AG09319 (cell line): ENCODE results near the gene NEK3.
"Not testable (repeated sequence)": the region's sequence is repeated elsewhere in the genome, so short reads cannot be mapped to it uniquely, and the experiment has no call there.

ENCODE experiments used
- DNase-seq: peaks from one replicate; pipeline ENCODE4 v3.0.0-alpha.2; 2010; ENCODE audit warnings: low read depth; ENCODE audit errors: extremely low read depth
- TF ChIP-seq, protein P1 (sequence below): IDR thresholded peaks from 2 replicates; pipeline ENCODE4 v1.5.1; 2011; ENCODE audit warnings: low read depth, mild to moderate bottlenecking, inconsistent platforms, low read length, moderate library complexity

The NEK3 gene

DNA sequence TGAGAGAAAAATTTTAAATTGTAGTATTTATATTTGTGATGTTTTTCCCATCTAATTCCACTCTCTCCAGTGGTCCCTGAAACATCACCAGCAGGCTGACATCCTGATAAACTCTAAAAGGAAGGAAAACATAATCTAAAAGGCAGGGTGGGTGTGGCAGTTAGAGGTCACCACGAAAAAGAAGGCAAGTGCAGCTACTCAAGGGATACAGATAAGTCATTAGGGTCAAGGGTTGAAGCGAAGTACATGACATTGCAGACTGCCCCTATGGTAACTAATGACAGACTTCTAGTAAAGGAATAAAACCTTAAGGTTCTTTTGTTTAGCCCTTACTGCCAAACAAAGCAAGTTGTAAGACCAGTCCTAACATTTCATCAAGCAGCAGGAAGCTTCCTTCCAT lies 6.0 kb upstream of the NEK3 start:
- TF ChIP-seq, protein P1, sequence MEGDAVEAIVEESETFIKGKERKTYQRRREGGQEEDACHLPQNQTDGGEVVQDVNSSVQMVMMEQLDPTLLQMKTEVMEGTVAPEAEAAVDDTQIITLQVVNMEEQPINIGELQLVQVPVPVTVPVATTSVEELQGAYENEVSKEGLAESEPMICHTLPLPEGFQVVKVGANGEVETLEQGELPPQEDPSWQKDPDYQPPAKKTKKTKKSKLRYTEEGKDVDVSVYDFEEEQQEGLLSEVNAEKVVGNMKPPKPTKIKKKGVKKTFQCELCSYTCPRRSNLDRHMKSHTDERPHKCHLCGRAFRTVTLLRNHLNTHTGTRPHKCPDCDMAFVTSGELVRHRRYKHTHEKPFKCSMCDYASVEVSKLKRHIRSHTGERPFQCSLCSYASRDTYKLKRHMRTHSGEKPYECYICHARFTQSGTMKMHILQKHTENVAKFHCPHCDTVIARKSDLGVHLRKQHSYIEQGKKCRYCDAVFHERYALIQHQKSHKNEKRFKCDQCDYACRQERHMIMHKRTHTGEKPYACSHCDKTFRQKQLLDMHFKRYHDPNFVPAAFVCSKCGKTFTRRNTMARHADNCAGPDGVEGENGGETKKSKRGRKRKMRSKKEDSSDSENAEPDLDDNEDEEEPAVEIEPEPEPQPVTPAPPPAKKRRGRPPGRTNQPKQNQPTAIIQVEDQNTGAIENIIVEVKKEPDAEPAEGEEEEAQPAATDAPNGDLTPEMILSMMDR = no peak

DNA sequence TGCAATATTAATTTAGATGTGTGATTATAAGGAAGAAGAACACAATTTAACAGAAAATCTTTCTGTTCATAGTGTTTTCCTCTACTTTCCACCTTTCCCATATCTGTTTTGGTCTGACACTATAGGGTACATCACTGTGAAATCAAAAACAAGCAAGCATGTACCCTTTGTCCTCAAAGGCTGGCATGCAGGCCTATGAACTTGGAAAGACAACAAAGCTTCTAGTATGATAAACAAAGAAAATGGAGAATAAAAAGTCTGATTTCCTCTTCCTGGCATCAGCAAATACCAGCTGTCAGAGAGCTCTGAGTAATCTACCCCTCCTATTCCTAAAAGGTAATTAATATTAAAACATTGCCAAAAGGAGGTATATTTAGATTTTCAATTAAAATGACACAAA lies 5.6 kb upstream of the NEK3 start:
- TF ChIP-seq, protein P1 = no peak
- DNase-seq = no peak

More for the DNA sequence above, 6.0 kb upstream of the NEK3 start:
- DNase-seq = no peak

DNA sequence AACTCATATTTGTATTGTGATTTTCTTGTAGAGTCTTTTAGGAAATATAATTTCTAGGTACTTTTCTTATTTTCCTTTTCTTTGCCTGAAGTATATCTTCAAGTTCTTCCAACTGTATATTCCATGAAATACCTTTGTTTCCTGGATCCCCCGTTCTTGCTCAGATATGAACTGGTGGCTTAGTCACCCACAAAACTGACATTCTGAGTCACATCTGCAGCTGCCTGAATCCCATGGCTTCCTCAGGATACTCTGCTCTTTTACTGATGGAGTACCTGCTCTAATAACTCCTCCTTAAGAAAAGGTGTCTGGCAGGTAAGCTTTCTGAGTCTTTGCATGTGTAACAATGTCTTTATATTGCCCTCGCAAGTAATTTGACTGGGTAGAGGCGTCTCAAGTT lies 4.5 kb upstream of the NEK3 start:
- not testable (repeated sequence) for DNase-seq

DNA sequence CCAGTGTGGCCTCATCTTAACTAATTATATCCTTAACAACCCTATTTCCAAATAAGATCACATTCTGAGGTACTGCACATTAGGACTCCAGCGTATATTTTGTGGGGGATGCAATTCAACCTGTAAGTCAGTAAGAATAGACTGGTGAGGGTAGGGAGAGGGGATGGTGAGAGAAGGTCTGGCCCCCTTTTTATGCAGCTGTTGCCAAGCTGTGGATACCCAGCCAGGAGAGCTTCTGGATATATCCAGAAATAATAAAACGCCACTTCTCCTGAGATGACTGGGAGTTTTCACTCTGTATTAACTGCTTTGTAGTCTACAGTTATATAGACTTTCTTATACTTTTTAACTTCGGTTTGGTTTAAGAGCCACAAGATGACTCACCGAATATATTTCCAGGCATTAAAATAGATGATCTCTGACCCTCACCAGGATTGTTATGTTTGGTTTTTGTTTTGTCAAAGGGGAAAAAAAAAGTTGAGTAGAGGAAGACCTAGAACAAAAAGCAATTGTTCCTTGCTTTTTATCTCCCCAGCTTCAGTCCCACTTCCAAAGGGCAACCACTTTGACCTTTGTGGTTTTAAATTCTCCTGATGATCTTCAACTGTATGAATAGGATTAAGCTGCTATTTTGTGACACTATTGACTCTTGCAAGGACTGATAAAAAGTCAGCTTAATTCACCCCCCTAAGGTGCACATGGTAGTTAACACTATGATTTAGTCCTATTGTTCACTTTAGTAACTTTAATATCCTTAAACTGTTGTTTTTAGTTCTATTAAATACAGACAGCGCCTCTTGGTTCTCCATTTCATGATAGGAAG lies 3.1 kb upstream of the NEK3 start:
- TF ChIP-seq, protein P1 = no peak
- no peak for DNase-seq

DNA sequence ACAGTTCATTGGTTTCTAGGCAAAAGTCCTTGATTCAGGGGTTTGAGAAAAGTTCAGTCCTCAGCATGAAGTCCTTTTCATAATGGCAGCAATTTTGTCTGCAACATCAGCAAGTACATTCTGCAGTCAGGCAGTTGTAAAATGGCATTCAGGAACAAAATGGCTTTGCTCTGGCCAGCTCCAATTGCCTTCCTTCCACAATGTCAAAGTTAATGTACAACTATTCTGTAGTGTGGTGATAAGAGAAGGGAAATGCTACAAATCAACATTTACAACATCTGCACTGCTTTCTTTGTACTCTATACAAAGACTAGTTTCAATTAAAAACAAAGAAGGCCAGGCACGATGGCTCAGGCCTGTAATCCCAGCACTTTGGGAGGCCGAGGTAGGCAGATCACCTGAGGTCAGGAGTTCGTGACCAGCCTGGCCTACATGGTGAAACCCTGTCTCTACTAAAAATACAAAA lies 1.8 kb upstream of the NEK3 start:
- TF ChIP-seq, protein P1 = no peak
- no peak for DNase-seq

DNA sequence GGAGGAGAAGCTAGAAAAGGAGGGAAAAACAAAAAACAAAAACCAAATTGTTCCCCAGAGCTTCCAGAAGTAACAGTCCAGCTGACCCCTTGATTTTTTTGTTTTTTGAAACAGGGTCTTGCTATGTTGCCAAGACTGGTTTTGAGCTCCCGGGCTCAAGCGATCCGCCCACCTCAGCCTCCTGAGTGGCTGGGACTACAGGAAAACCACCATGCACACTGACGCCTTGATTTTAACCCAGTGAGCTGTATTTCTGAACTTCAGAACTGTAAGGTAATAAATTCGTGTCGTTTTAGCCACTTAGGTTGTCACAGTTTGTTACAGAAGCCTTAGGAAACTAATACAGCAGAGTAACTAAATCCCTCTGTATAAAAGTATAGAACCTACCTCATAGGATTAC lies 1.1 kb upstream of the NEK3 start:
- no peak for DNase-seq
- TF ChIP-seq, protein P1 = no peak

DNA sequence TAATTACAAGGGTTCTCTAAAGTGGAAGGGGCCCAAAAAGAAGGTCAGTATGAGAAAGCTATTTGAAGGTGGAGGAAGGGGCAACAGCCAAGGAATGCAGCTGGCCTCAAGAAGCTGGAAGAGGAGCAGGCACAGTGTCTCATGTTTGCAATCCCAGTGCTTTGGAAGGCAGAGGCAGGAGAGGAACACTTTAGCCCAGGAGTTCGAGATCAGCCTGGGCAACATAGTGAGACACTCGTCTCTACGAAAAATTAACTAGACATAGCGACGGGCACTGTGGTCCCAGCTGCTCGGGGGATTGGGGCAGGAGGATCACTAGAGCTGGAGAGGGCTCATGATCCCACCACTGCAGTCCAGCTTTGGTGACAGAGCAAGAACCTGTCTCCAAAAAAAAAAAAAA lies 656 bp upstream of the NEK3 start:
- DNase-seq = no peak
- TF ChIP-seq, protein P1 = no peak
